ENCODE measurements around the gene SENP3. TPM values are rescaled to one million over a fixed set of nuclear protein-coding genes. Genes with fewer than 3 reads are reported as not detected.
A peak's percentile ranks its signal among the peaks of the same experiment; 100 is the strongest.

The SENP3 gene
- polyA plus RNA-seq, 2 of the 4 experiments (the other 2 are of a cell fraction), result 114 to 150 TPM

- Histone ChIP-seq H3K27ac (peak overlapping the region; percentile 39 to 97; a peak in 5 of 6 replicates), H3K9me3 (no peaks in the 10 kb centered on the region), H3K4me2 (peak overlapping the region; percentile 88), H3K4me3 (peak overlapping the region; percentile 8; the same call in 1 of the 3 replicates), H3K4me1 (peaks cover 45% of the 10 kb centered on the region)
- WGBS (ENCODE audit: missing lambda C conversion rate), result 33% methylated on average over 22 of the region's 22 CpGs
- peak; percentile 84 for FAIRE-seq
- TF ChIP-seq TP53 (CRISPR knock-in tag; IDR thresholded peaks at IDR 0.05) (0 out of 2 replicates have a peak, but pooled peaks have one; percentile 10), POLR2AphosphoS2 (conservative IDR thresholded peaks at IDR 0.05; ENCODE audit: low read length) (no peak), RAD21 (conservative IDR thresholded peaks at IDR 0.05 in 1 of 2, IDR thresholded peaks at IDR 0.05 in 1 of 2) (0 out of 5 replicates have a peak, but pooled peaks of 1 of the 2 experiments have one; percentile 7)
- ChIA-PET CTCF (interaction anchor here (0.6 to 11.3 kb wide), 87 partner anchors 10 to 613 kb away, joined by 3 to 232 read pairs (median 7); partner anchors contain the start of genes ACADVL, CD68, CHRNB1 and DLG4), POLR2A (interaction anchor here (0.6 to 2.8 kb wide), 13 partner anchors 9 to 231 kb away, joined by 3 to 33 read pairs (median 3); partner anchors contain the start of genes CD68, NEURL4, PLSCR3 and POLR2A)
- peak; percentile 76 to 85 for ATAC-seq
- DNase-seq (ENCODE audit: low read depth in 1 of 2, low spot score in 1 of 2), result peak; percentile 78 to 85
Measured at GRCh38 chr17:7560172-7561027, 1.3 kb upstream of the SENP3 start.

- 3% methylated on average over 32 of the region's 32 CpGs for WGBS (ENCODE audit: missing lambda C conversion rate)
- peak; percentile 81 to 86 for ATAC-seq
- CTCF ChIA-PET, result interaction anchor here (0.6 to 11.3 kb wide), 88 partner anchors 9 to 612 kb away, joined by 3 to 232 read pairs (median 7); partner anchors contain the start of genes ACADVL, CD68, CHRNB1 and DLG4
Measured at GRCh38 chr17:7561028-7561575, 617 bp upstream of the SENP3 start.

More at GRCh38 chr17:7561028-7561575, 617 bp upstream of the SENP3 start:
- peaks cover 45% of the 10 kb centered on the region for H3K4me1 ChIP-seq
- POLR2A ChIA-PET, result interaction anchor here (0.6 to 2.8 kb wide), 12 partner anchors 9 to 232 kb away, joined by 3 to 33 read pairs (median 3); partner anchors contain the start of genes CD68, NEURL4, PLSCR3 and POLR2A
- FAIRE-seq (peak; percentile 94), DNase-seq (ENCODE audit: low read depth in 1 of 2, low spot score in 1 of 2) (peak; percentile 91 to 98)
- H3K27ac ChIP-seq, result peak overlapping the region; percentile 90 to 97
- TF ChIP-seq SMC3 (IDR thresholded peaks at IDR 0.05), result peak; percentile 83
- no peak for TF ChIP-seq EHF (CRISPR knock-in tag; IDR thresholded peaks at IDR 0.05)
- TF ChIP-seq RNF2 (IDR thresholded peaks at IDR 0.05; ENCODE audit: borderline replicate concordance, low read depth), result peak; percentile 37; the same call in 1 of the 2 replicates
- TF ChIP-seq HOXB13 (CRISPR knock-in tag; IDR thresholded peaks at IDR 0.05; ENCODE audit: low read depth), result no peak
- peak; percentile 53 for TF ChIP-seq MAX (IDR thresholded peaks at IDR 0.05)
- 0 out of 2 replicates have a peak, but pooled peaks have one; percentile 18 for TF ChIP-seq HOXA7 (CRISPR knock-in tag; IDR thresholded peaks at IDR 0.05)
- 0 out of 2 replicates have a peak, but pooled peaks have one; percentile 11 for TF ChIP-seq POLR2A (IDR thresholded peaks at IDR 0.05; ENCODE audit: low read length)
- peak; percentile 72 for TF ChIP-seq KDM5A (IDR thresholded peaks at IDR 0.05)
- no peak for TF ChIP-seq USF2 (IDR thresholded peaks at IDR 0.05)
- TF ChIP-seq MYC (IDR thresholded peaks at IDR 0.05; ENCODE audit: borderline replicate concordance, low read length), result peak; percentile 68; the same call in 1 of the 2 replicates
- TF ChIP-seq E2F6 (IDR thresholded peaks at IDR 0.05; ENCODE audit: borderline replicate concordance, low read depth), result peak; percentile 62; the same call in 1 of the 2 replicates
- TF ChIP-seq RAD21 (conservative IDR thresholded peaks at IDR 0.05 in 1 of 2, IDR thresholded peaks at IDR 0.05 in 1 of 2), result peak; percentile 89 to 93
- TF ChIP-seq CHD2 (IDR thresholded peaks at IDR 0.05; ENCODE audit: low read length, partially characterized antibody), result no peak
- peak; percentile 83 for TF ChIP-seq CTCF (IDR thresholded peaks at IDR 0.05)
- 0 out of 2 replicates have a peak, but pooled peaks have one; percentile 63 for TF ChIP-seq HDAC2 (IDR thresholded peaks at IDR 0.05)
- no peak for TF ChIP-seq TFCP2L1 (CRISPR knock-in tag; IDR thresholded peaks at IDR 0.05)
- peak overlapping the region; percentile 77 for H3K4me3 ChIP-seq
- no peaks in the 10 kb centered on the region for H3K9me3 ChIP-seq
- H3K4me2 ChIP-seq, result peak overlapping the region; percentile 88

Measured in A549 (cell line).